Measurements from ENCODE around the gene SPATA19. TPM values are rescaled to one million over a fixed set of nuclear protein-coding genes. Genes with fewer than 3 reads are reported as not detected.

Gene SPATA19
- total RNA-seq, 1 experiment from 2014 or later, result not detected

DNA sequence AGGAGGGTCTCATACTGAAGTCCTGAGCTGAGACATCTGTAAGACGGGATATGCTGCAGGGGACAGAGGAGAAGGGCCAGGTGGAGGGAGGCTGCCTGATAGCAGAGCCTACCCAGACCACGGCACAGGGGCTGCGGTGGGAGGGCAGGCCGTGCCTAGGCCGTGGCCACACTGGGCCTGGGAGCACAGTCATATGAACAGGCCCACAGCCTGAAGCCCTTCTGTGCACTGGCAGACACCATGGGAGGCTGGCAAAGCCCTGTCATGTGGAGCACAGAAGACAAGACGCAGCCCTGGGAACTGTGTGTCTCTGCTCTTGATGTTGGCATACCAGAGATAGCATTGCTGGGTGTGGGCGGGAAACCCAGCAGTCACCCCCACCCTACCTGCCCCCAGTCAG lies 3.3 kb downstream of the SPATA19 start:
- CTCF ChIA-PET, result no interaction called here
- POLR2A ChIA-PET, result no interaction called here
- Histone ChIP-seq H3K9me3 (ENCODE audit: control insufficient read depth, insufficient read depth, low read depth, low read length) (0 out of 2 replicates have a peak, but pooled peaks cover 7% of the 10 kb centered on the region), H3K4me1 (ENCODE audit: control insufficient read depth, insufficient read depth, low read length) (no peaks in the 10 kb centered on the region), H3K4me3 (ENCODE audit: low read depth in 2 of 2, low read length in 2 of 2) (no peak overlapping the region), H3K36me3 (ENCODE audit: control insufficient read depth, insufficient read depth, low read length) (no peaks in the 10 kb centered on the region), H3K27me3 (ENCODE audit: control insufficient read depth, insufficient read depth, low read length) (peaks cover 4% of the 10 kb centered on the region; the same call in 1 of the 2 replicates), H3K27ac (ENCODE audit: low read length) (no peak overlapping the region)
- TF ChIP-seq, protein P1, sequence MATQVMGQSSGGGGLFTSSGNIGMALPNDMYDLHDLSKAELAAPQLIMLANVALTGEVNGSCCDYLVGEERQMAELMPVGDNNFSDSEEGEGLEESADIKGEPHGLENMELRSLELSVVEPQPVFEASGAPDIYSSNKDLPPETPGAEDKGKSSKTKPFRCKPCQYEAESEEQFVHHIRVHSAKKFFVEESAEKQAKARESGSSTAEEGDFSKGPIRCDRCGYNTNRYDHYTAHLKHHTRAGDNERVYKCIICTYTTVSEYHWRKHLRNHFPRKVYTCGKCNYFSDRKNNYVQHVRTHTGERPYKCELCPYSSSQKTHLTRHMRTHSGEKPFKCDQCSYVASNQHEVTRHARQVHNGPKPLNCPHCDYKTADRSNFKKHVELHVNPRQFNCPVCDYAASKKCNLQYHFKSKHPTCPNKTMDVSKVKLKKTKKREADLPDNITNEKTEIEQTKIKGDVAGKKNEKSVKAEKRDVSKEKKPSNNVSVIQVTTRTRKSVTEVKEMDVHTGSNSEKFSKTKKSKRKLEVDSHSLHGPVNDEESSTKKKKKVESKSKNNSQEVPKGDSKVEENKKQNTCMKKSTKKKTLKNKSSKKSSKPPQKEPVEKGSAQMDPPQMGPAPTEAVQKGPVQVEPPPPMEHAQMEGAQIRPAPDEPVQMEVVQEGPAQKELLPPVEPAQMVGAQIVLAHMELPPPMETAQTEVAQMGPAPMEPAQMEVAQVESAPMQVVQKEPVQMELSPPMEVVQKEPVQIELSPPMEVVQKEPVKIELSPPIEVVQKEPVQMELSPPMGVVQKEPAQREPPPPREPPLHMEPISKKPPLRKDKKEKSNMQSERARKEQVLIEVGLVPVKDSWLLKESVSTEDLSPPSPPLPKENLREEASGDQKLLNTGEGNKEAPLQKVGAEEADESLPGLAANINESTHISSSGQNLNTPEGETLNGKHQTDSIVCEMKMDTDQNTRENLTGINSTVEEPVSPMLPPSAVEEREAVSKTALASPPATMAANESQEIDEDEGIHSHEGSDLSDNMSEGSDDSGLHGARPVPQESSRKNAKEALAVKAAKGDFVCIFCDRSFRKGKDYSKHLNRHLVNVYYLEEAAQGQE (IDR thresholded peaks at IDR 0.05; ENCODE audit: insufficient read depth in 1 of 2, low read depth in 2 of 2, low read length in 1 of 2), result no peak
- TF ChIP-seq, protein P2, sequence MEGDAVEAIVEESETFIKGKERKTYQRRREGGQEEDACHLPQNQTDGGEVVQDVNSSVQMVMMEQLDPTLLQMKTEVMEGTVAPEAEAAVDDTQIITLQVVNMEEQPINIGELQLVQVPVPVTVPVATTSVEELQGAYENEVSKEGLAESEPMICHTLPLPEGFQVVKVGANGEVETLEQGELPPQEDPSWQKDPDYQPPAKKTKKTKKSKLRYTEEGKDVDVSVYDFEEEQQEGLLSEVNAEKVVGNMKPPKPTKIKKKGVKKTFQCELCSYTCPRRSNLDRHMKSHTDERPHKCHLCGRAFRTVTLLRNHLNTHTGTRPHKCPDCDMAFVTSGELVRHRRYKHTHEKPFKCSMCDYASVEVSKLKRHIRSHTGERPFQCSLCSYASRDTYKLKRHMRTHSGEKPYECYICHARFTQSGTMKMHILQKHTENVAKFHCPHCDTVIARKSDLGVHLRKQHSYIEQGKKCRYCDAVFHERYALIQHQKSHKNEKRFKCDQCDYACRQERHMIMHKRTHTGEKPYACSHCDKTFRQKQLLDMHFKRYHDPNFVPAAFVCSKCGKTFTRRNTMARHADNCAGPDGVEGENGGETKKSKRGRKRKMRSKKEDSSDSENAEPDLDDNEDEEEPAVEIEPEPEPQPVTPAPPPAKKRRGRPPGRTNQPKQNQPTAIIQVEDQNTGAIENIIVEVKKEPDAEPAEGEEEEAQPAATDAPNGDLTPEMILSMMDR (IDR thresholded peaks at IDR 0.05), result no peak
- no peak for TF ChIP-seq POLR2AphosphoS5 (IDR thresholded peaks at IDR 0.05; ENCODE audit: low read depth, low read length)
- no peak for TF ChIP-seq SIN3A (IDR thresholded peaks at IDR 0.05; ENCODE audit: borderline replicate concordance, insufficient read depth, low read depth, low read length)
- TF ChIP-seq TCF7L2 (IDR thresholded peaks at IDR 0.05; ENCODE audit: low read depth, low read length), result no peak
- intact Hi-C loops (cut with micrococcal nuclease; ENCODE audit: unreplicated experiment), result no loop called here
- BruUV-seq (replicated peaks), result no TSS peak
- ATAC-seq (no peak; the same call in 1 of the 2 replicates), DNase-seq (ENCODE audit: low read depth, low spot score) (no peak)
- in situ Hi-C loops (cut with HindIII; ENCODE audit: low pct_unique_long_range_greater_than_20kb, low sequenced_read_pairs), result no loop called here

DNA sequence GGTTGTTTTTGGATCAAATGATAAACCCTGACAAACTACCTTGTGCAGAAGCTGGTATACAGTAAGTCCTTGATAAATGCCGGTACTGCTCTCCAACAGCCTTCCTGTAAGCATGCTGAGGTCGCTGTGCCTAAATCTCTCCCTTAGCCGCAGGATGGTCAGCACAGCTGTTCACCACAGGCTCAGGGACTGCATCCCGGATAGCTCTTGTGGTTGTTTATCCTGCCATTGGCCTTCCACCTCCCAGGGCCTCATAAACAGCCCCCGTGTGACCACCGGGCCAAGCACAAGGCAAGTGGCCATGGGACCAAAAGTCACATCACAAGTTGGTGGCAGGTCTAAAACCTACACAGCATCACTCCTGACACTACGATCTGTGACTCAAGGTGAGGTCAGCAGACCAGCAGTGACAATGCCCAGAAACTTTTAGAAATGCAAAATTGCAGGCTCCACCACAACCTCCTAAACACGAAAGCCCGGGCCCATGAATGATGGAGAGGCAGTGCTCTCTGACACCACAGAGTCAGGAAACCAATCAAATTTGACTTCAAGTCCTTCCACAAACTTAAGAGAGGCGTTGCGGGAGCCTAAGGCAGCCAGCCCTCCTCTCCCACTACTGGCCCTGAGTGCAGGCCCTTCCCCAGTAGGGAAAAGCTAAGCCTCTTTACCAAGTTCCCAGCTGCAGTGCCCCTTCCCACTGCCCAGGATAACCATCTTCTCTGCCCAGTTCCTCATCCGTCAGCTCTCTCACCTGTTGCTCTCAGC lies 3.9 kb downstream of the SPATA19 start:
- BruUV-seq (replicated peaks), result no TSS peak
- intact Hi-C loops (cut with micrococcal nuclease; ENCODE audit: unreplicated experiment) (no loop called here), in situ Hi-C loops (cut with HindIII; ENCODE audit: low pct_unique_long_range_greater_than_20kb, low sequenced_read_pairs) (no loop called here)
- ChIA-PET CTCF (no interaction called here), POLR2A (no interaction called here)
- H3K27me3 ChIP-seq (ENCODE audit: control insufficient read depth, insufficient read depth, low read length), result peaks cover 4% of the 10 kb centered on the region; the same call in 1 of the 2 replicates
- no peak; the same call in 1 of the 2 replicates for ATAC-seq
- TF ChIP-seq TCF7L2 (IDR thresholded peaks at IDR 0.05; ENCODE audit: low read depth, low read length) (no peak), POLR2AphosphoS5 (IDR thresholded peaks at IDR 0.05; ENCODE audit: low read depth, low read length) (no peak), SIN3A (IDR thresholded peaks at IDR 0.05; ENCODE audit: borderline replicate concordance, insufficient read depth, low read depth, low read length) (no peak)
- TF ChIP-seq, protein P2 (IDR thresholded peaks at IDR 0.05), result no peak
- TF ChIP-seq, protein P1 (IDR thresholded peaks at IDR 0.05; ENCODE audit: insufficient read depth in 1 of 2, low read depth in 2 of 2, low read length in 1 of 2), result no peak
- H3K4me3 ChIP-seq (ENCODE audit: low read depth in 2 of 2, low read length in 2 of 2), result no peak overlapping the region
- H3K36me3 ChIP-seq (ENCODE audit: control insufficient read depth, insufficient read depth, low read length), result no peaks in the 10 kb centered on the region
- no peaks in the 10 kb centered on the region for H3K4me1 ChIP-seq (ENCODE audit: control insufficient read depth, insufficient read depth, low read length)
- DNase-seq (ENCODE audit: low read depth, low spot score), result no peak
- H3K9me3 ChIP-seq (ENCODE audit: control insufficient read depth, insufficient read depth, low read depth, low read length), result 0 out of 2 replicates have a peak, but pooled peaks cover 7% of the 10 kb centered on the region
- H3K27ac ChIP-seq (ENCODE audit: low read length), result no peak overlapping the region
